Fibroblast of skin of left biceps (primary cell): Measurements from ENCODE around the gene FSTL4.

Experiments used
- DNase-seq, 2 experiments: peaks; one replicate each; pipeline ENCODE4 v3.0.0-alpha.2; 2013; ENCODE audit warnings: low read depth in 2 of 2

FSTL4 gene

GRCh38 chr5:133322743-133323142 lies 289.6 kb downstream of the FSTL4 start:
- no peak for DNase-seq

GRCh38 chr5:133321833-133322420 lies 290.4 kb downstream of the FSTL4 start:
- DNase-seq, result no peak

- no peak for DNase-seq
These were observed 291.0 kb downstream of the FSTL4 start for GRCh38 chr5:133321286-133321832.

- no peak for DNase-seq
These were observed 292.3 kb downstream of the FSTL4 start for GRCh38 chr5:133319905-133320520.

GRCh38 chr5:133319244-133319643 lies 293.1 kb downstream of the FSTL4 start:
- DNase-seq, result no peak

DNA sequence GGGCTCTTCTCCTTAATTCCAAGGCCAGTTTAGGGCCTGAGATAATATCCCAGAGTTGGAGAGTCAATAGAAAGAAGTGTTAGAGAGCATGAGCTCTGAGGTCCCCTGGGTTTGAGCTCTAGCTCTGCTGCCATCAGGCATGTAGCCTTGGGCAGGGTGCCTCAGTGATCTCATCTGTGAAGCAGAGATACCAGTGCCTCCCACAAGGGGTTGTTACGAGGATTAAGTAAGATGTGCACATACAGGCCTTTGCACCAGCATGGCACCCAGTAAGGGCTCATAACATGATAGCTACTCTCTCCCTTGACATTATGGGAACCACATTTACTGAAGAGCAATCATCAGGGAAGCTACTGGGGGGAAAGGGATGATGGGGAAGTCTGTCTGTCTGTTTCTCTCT lies 294.8 kb downstream of the FSTL4 start:
- DNase-seq, result no peak

- DNase-seq, result no peak
These were observed 295.7 kb downstream of the FSTL4 start for GRCh38 chr5:133316346-133317343.

DNA sequence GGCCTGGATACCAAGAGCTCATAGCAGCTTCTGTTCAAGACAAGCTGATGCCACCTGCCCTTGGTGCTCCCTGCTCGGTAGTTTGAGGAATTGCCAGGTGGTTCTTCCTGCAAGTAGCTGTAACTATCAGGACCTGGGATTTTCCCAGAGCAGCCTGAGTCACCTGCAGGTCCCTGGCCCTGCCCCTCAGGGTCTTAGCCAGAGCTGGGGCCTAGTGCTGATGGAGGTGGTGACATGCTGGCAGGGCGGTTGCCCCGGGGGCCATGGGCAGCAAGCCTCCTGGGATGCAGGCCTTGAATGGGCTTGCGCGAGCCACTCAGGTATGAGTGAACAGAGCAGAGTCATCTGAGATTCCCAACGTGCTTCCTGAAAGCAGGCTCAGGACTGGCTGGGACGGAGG lies 298.3 kb downstream of the FSTL4 start:
- no peak for DNase-seq

DNA sequence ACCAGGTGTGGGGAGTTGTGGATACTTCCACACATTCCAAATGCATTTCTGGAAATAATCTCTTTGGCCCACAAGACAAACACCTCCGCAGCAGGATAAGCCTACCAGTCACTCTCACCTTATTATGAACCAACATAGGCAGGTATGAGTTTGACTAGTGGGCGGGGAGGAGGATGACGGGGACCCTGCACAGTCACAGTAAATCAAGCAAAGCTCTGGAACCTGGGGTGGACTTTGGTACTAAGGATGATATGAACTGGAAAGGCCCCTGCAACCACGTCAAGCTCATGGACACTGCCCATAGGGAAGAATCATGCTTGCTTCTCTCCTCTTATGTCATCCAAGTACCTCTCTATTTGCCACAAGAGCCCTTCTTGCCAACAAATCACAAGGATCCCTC lies 301.2 kb downstream of the FSTL4 start:
- no peak for DNase-seq

GRCh38 chr5:133309984-133310621 lies 302.2 kb downstream of the FSTL4 start:
- DNase-seq, result no peak

GRCh38 chr5:133309166-133309795 lies 303.1 kb downstream of the FSTL4 start:
- DNase-seq, result no peak

DNA sequence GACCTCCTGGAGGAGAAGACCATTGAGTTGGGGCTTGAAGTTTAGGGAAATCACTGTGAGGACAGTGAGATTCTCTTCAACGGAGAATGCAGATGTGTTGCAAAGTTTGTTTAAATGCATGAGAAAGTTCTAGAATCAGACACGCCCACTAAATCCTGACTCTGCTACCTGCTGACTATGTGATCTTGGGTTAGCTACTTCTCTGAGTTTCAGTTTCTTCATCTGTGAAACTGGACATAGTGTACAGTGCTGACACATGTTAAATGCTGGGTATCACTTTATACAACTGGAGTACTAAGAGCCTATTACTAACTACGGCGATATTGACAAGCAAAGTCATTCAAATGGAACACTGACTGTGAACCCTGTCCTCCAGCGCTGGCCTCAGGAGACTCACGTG lies 305.1 kb downstream of the FSTL4 start:
- DNase-seq, result no peak

DNA sequence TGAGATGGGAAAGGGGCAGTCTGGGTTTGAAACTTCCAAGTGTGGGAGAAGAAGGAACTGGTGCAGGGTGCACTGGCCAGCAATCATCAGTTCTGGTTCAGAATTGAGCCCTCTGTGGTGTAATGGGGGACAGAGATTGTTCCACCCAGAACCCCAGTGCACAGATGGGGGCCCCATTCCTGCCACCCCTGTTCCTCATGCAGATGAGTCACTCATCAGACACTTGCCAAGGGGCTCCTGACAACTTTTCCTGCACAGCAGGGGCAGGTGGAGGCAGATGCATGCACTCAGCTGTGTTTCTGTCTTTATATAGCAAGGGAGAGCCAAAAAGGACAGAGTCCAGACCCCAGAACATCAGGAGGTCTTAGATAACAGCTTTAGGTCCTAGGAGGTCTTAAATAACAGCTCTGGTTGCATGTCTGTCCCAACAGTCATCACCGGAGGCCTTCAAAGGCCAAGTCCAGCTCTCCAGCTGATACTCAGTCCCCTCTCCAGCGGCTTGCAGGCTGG lies 307.6 kb downstream of the FSTL4 start:
- DNase-seq, result no peak

- DNase-seq, result no peak
These were observed 308.2 kb downstream of the FSTL4 start for GRCh38 chr5:133304178-133304577.

DNA sequence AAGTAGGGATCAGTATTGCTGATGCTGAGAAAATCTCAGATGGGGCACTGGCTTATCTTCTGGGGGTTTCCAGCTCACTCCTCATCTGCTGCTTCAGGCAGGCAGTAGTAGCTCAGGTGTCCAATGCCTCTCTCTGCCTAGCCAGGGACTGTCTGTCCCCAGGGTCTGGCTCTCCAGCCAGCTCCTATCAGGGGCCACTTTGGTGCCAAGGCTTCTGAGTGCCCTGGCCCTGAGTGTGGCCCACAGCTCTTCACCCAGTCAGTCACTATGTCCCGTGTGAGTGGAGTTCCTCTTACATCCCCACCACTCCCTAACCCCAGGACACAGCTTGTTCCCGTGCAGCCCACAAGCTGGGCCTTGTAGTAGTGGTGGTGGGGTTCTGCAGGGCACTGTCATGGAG lies 309.0 kb downstream of the FSTL4 start:
- DNase-seq, result no peak

- no peak for DNase-seq
These were observed 312.6 kb downstream of the FSTL4 start for GRCh38 chr5:133299728-133300127.

GRCh38 chr5:133299021-133299420 lies 313.3 kb downstream of the FSTL4 start:
- DNase-seq, result no peak

GRCh38 chr5:133298447-133298846 lies 313.9 kb downstream of the FSTL4 start:
- DNase-seq, result no peak

DNA sequence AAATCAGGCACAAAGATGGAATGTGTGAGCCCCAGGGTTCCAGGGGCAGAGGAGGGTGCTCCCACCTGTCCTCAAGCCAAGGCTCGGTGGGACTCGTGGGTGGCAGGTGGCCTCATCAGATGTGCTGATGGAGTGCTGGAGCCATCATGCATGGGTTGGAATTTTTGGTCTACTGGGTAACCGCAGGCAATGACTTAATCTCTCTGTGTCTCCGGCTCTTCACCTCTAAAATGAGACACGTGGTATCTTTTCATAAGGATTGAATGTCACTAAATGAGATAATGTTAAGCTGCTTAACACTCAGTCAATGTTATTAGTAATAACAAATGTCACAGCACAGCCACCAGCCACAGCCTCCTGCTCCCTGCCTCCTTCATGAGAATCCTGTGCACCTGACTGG lies 315.0 kb downstream of the FSTL4 start:
- DNase-seq, result no peak

- no peak for DNase-seq
These were observed 315.7 kb downstream of the FSTL4 start for GRCh38 chr5:133296624-133297023.

GRCh38 chr5:133295520-133295919 lies 316.8 kb downstream of the FSTL4 start:
- no peak for DNase-seq
